Mesenchymal stem cell (in vitro differentiated cells and primary cell): ENCODE measurements around the gene SLC35F6.

Experiments
- DNase-seq: peaks from one replicate; pipeline ENCODE4 v3.0.0-alpha.2; 2013
- H2AFZ ChIP-seq: one replicate; pipeline ENCODE4 v1.6.1; 2013; ENCODE audit warnings: low read depth, mild to moderate bottlenecking, control low read depth, inconsistent platforms, low read length, moderate library complexity
- H2AK5ac ChIP-seq: 2 replicates; pipeline ENCODE4 v1.6.1; 2013; ENCODE audit warnings: low read length, moderate library complexity, mild to moderate bottlenecking, inconsistent platforms; ENCODE audit not compliant: severe bottlenecking
- H2BK120ac ChIP-seq: one replicate; pipeline ENCODE4 v1.6.1; 2013; ENCODE audit warnings: low read depth, mild to moderate bottlenecking, inconsistent platforms, low read length, moderate library complexity
- H2BK12ac ChIP-seq, 2 experiments: one replicate each; pipeline ENCODE4 v1.6.1; 2013; ENCODE audit warnings: inconsistent platforms in 2 of 2, low read length in 2 of 2, mild to moderate bottlenecking in 2 of 2, moderate library complexity in 2 of 2, control low read depth in 1 of 2
- H2BK15ac ChIP-seq: one replicate; pipeline ENCODE4 v1.6.1; 2013; ENCODE audit warnings: mild to moderate bottlenecking, low read depth, inconsistent platforms; ENCODE audit not compliant: poor library complexity, severe bottlenecking
- H2BK5ac ChIP-seq: 2 replicates; pipeline ENCODE4 v1.6.1; 2013; ENCODE audit warnings: low read depth, mild to moderate bottlenecking, low read length, control low read depth, inconsistent platforms; ENCODE audit not compliant: poor library complexity, severe bottlenecking
- H3K14ac ChIP-seq, 2 experiments: one replicate each; pipeline ENCODE4 v1.6.1; 2013; ENCODE audit warnings: inconsistent platforms in 2 of 2, low read length in 2 of 2, control low read depth in 1 of 2, mild to moderate bottlenecking in 1 of 2, moderate library complexity in 1 of 2
- H3K18ac ChIP-seq, 2 experiments: one replicate each; pipeline ENCODE4 v1.6.1; 2013; ENCODE audit warnings: inconsistent platforms in 2 of 2, low read length in 2 of 2, control low read depth in 1 of 2, low read depth in 1 of 2, mild to moderate bottlenecking in 1 of 2
- H3K23ac ChIP-seq, 2 experiments: one replicate each; pipeline ENCODE4 v1.6.1; 2013; ENCODE audit warnings: inconsistent platforms in 2 of 2, low read length in 2 of 2, mild to moderate bottlenecking in 2 of 2, moderate library complexity in 2 of 2, control low read depth in 1 of 2
- H3K27ac ChIP-seq: 2 replicates; pipeline ENCODE4 v1.5.1; 2013; ENCODE audit warnings: mild to moderate bottlenecking, moderate library complexity, low read length, control low read depth, inconsistent platforms; ENCODE audit not compliant: poor library complexity, severe bottlenecking
- H3K27me3 ChIP-seq, 2 experiments: 2 replicates each; pipeline versions ENCODE4 v1.6.1 to v1.7.0; 2013; ENCODE audit warnings: low read length in 2 of 2, mild to moderate bottlenecking in 2 of 2, moderate library complexity in 2 of 2, control low read depth in 1 of 2, inconsistent platforms in 1 of 2; ENCODE audit not compliant: control insufficient read depth in 1 of 2, insufficient read depth in 1 of 2
- H3K36me3 ChIP-seq, 2 experiments: 2 replicates each; pipeline versions ENCODE4 v1.6.1 to v1.7.0; 2013; ENCODE audit warnings: low read length in 2 of 2, control low read depth in 1 of 2, inconsistent platforms in 1 of 2, low read depth in 1 of 2, mild to moderate bottlenecking in 1 of 2; ENCODE audit not compliant: insufficient read depth in 2 of 2, control insufficient read depth in 1 of 2
- H3K4ac ChIP-seq, 2 experiments: one replicate each; pipeline ENCODE4 v1.6.1; 2013; ENCODE audit warnings: inconsistent platforms in 2 of 2, low read length in 2 of 2, mild to moderate bottlenecking in 2 of 2, moderate library complexity in 2 of 2, control low read depth in 1 of 2, low read depth in 1 of 2
- H3K4me1 ChIP-seq: 2 replicates; pipeline ENCODE4 v1.6.1; 2013; ENCODE audit warnings: low read depth, low read length, control low read depth; ENCODE audit not compliant: control insufficient read depth, insufficient read depth
- H3K4me2 ChIP-seq: 2 replicates; pipeline ENCODE4 v1.6.1; 2013; ENCODE audit warnings: low read length, mild to moderate bottlenecking, inconsistent platforms; ENCODE audit not compliant: poor library complexity, severe bottlenecking
- H3K4me3 ChIP-seq, 2 experiments: 2 replicates each; pipeline versions ENCODE4 v1.5.1 to v1.7.0; 2013; ENCODE audit warnings: low read length in 2 of 2, mild to moderate bottlenecking in 2 of 2, control low read depth in 1 of 2, low read depth in 1 of 2; ENCODE audit not compliant: insufficient read depth in 1 of 2
- H3K79me1 ChIP-seq: replicated peaks from 2 replicates; pipeline ENCODE4 v1.6.1; 2013; ENCODE audit warnings: mild to moderate bottlenecking, control low read depth, low read length, inconsistent platforms; ENCODE audit not compliant: poor library complexity, severe bottlenecking
- H3K9ac ChIP-seq: 2 replicates; pipeline ENCODE4 v1.7.0; 2013; ENCODE audit warnings: mild to moderate bottlenecking, low read length, moderate library complexity
- H3K9me3 ChIP-seq: 2 replicates; pipeline ENCODE4 v1.7.0; 2013; ENCODE audit warnings: mild to moderate bottlenecking, low read length; ENCODE audit not compliant: control insufficient read depth
- H4K8ac ChIP-seq: one replicate; pipeline ENCODE4 v1.6.1; 2013; ENCODE audit warnings: inconsistent platforms, mild to moderate bottlenecking, low read length, moderate library complexity
- H4K91ac ChIP-seq: one replicate; pipeline ENCODE4 v1.6.1; 2013; ENCODE audit warnings: mild to moderate bottlenecking, low read length, inconsistent platforms
- WGBS: methylation state at CpG from one replicate; pipeline ENCODE4 v1.1.7; 2013; ENCODE audit warnings: mixed read lengths; 5-methylcytosine and 5-hydroxymethylcytosine counted together

SLC35F6 gene

DNA sequence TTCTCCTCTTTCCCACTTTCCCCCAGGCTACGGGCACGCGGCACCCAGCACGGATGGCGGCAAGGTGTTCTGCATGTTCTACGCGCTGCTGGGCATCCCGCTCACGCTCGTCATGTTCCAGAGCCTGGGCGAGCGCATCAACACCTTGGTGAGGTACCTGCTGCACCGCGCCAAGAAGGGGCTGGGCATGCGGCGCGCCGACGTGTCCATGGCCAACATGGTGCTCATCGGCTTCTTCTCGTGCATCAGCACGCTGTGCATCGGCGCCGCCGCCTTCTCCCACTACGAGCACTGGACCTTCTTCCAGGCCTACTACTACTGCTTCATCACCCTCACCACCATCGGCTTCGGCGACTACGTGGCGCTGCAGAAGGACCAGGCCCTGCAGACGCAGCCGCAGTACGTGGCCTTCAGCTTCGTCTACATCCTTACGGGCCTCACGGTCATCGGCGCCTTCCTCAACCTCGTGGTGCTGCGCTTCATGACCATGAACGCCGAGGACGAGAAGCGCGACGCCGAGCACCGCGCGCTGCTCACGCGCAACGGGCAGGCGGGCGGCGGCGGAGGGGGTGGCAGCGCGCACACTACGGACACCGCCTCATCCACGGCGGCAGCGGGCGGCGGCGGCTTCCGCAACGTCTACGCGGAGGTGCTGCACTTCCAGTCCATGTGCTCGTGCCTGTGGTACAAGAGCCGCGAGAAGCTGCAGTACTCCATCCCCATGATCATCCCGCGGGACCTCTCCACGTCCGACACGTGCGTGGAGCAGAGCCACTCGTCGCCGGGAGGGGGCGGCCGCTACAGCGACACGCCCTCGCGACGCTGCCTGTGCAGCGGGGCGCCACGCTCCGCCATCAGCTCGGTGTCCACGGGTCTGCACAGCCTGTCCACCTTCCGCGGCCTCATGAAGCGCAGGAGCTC lies 36.2 kb upstream of the SLC35F6 start:
- peak overlapping the region; percentile 39 for H4K91ac ChIP-seq
- H3K79me1 ChIP-seq = no peaks in the 10 kb centered on the region
- H2BK5ac ChIP-seq = no peak overlapping the region
- H2BK120ac ChIP-seq = no peak overlapping the region
- WGBS = 95% methylated on average over 100 of the region's 101 CpGs
- no peak for DNase-seq
- H3K9me3 ChIP-seq = no peaks in the 10 kb centered on the region
- H2AK5ac ChIP-seq = no peak overlapping the region
- H3K4ac ChIP-seq = peak overlapping the region in 1 of 2 experiments; percentile 13
- no peak overlapping the region for H3K27ac ChIP-seq
- no peak overlapping the region for H3K18ac ChIP-seq
- no peak overlapping the region for H2BK12ac ChIP-seq
- H3K4me1 ChIP-seq = peaks cover 11% of the 10 kb centered on the region
- H4K8ac ChIP-seq = no peak overlapping the region
- peak overlapping the region; percentile 9 for H2BK15ac ChIP-seq
- H3K36me3 ChIP-seq = peaks cover 0 to 3% of the 10 kb centered on the region in 2 experiments
- H3K9ac ChIP-seq = no peak overlapping the region
- no peak overlapping the region for H3K4me2 ChIP-seq
- peaks cover 5 to 24% of the 10 kb centered on the region in 2 experiments for H3K27me3 ChIP-seq
- peak overlapping the region in 1 of 2 experiments; percentile 63 for H3K23ac ChIP-seq
- no peak overlapping the region for H2AFZ ChIP-seq
- peak overlapping the region in 1 of 2 experiments; percentile 59 for H3K4me3 ChIP-seq
- no peak overlapping the region for H3K14ac ChIP-seq

DNA sequence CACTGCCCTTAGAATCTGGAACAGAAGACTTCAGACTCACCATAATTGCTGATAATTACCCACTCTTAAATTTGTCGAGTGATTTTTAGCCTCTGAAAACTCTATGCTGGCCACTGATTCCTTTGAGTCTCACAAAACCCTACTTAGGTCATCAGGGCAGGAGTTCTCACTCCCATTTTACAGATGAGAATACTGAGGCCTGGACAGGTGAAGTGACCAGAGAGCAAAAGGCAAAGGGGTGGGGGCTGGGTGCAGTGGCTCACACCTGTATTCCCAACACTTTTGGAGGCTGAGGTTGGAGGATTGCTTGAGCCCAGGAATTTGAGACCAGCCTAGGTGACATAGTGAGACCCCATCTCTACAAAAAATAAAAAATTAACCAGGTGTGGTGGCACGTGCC lies 34.8 kb upstream of the SLC35F6 start:
- Histone ChIP-seq H3K4me3 (no peak overlapping the region), H3K14ac (no peak overlapping the region), H3K27me3 (peaks cover 5 to 32% of the 10 kb centered on the region in 2 experiments), H3K18ac (no peak overlapping the region), H2AK5ac (no peak overlapping the region), H2BK15ac (no peak overlapping the region), H3K4me1 (peaks cover 5% of the 10 kb centered on the region), H3K9me3 (no peaks in the 10 kb centered on the region), H2BK5ac (no peak overlapping the region), H2BK12ac (no peak overlapping the region), H3K36me3 (peaks cover 0 to 3% of the 10 kb centered on the region in 2 experiments), H4K8ac (no peak overlapping the region), H3K23ac (no peak overlapping the region), H3K4ac (no peak overlapping the region), H3K79me1 (no peaks in the 10 kb centered on the region), H3K4me2 (no peak overlapping the region), H3K9ac (no peak overlapping the region), H4K91ac (no peak overlapping the region), H2BK120ac (no peak overlapping the region), H2AFZ (no peak overlapping the region), H3K27ac (no peak overlapping the region)
- no peak for DNase-seq
- 78% methylated on average over 2 of the region's 2 CpGs for WGBS

DNA sequence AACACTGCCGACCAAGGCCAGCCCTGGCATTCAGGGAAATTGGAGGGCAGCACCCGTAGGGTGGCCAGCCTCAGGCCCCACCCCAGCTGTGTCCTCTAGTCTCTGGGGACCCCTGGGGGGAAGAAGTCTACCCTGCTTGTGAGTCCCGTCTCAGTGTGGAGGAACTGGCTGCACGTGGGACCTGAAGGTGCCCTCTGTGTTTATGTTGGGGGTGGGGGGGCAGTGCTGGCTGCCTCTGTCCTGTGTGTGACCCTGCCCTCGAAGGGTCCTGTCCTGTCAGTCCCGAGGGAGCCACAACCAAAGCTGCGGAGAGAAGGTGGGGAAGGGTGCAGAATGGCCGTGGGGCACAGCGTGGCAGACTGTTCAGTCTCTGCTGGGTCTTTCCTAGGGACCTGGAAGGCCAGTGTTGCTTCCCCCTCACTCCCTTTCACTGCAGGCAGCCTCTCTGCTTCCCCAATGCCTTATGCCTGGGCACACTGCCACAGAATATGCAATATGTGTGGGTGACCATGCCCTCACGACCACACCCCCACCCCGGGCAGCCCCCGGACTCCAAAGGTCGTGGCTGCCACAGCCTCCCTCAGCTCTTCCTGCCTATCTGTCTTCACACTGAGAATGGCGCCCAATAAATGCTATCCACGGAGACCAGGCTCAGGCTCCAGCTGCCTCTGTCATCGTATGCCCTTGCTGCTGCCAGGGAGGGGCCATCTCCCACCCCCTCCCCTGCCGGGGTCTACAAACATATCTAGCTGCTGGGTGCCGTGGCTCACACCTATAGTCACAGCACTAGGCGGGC lies 33.3 kb upstream of the SLC35F6 start:
- Histone ChIP-seq H3K4ac (no peak overlapping the region), H3K18ac (no peak overlapping the region), H3K27ac (no peak overlapping the region), H3K9ac (no peak overlapping the region), H3K79me1 (no peaks in the 10 kb centered on the region), H2AFZ (no peak overlapping the region), H3K4me2 (no peak overlapping the region), H3K9me3 (no peaks in the 10 kb centered on the region), H4K91ac (no peak overlapping the region), H3K4me1 (peaks cover 2% of the 10 kb centered on the region), H2AK5ac (no peak overlapping the region), H3K14ac (no peak overlapping the region), H2BK12ac (no peak overlapping the region), H2BK5ac (no peak overlapping the region), H4K8ac (no peak overlapping the region), H3K27me3 (peaks cover 5 to 32% of the 10 kb centered on the region in 2 experiments), H2BK120ac (no peak overlapping the region), H2BK15ac (no peak overlapping the region), H3K4me3 (no peak overlapping the region), H3K36me3 (peaks cover 0 to 3% of the 10 kb centered on the region in 2 experiments), H3K23ac (no peak overlapping the region)
- DNase-seq = no peak
- 72% methylated on average over 19 of the region's 19 CpGs for WGBS

DNA sequence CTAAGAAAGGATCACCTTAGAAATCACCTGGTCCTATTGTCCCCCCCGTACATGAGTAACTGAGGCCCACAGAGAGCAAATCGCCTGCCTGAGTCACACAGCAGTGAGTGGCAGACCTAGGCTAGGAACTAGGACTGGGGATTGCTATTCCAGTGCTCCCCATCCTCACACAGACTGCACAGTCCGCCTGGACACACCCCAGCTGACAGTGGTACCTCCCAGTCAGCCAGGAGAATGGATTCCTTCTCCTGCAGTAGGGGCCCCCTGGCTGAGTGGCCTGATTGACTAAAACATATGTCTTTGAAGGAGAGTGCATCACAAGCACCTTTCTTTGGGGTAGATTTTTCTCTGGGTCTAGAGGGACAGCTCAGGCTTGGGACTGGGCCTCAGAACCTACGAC lies 32.4 kb upstream of the SLC35F6 start:
- Histone ChIP-seq H2BK120ac (no peak overlapping the region), H3K27me3 (peaks cover 5 to 32% of the 10 kb centered on the region in 2 experiments), H3K18ac (no peak overlapping the region), H3K9me3 (no peaks in the 10 kb centered on the region), H3K14ac (no peak overlapping the region), H3K4ac (no peak overlapping the region), H3K27ac (no peak overlapping the region), H3K4me3 (no peak overlapping the region), H4K8ac (no peak overlapping the region), H2BK15ac (no peak overlapping the region), H3K79me1 (no peaks in the 10 kb centered on the region), H2BK5ac (no peak overlapping the region), H4K91ac (no peak overlapping the region), H2AK5ac (no peak overlapping the region), H2BK12ac (no peak overlapping the region), H3K36me3 (peaks cover 0 to 3% of the 10 kb centered on the region in 2 experiments), H3K4me2 (no peak overlapping the region), H3K23ac (no peak overlapping the region), H3K9ac (no peak overlapping the region), H3K4me1 (peaks cover 4% of the 10 kb centered on the region), H2AFZ (no peak overlapping the region)
- no peak for DNase-seq
- WGBS = 90% methylated on average over 4 of the region's 4 CpGs
